Panc1 (cell line): ENCODE measurements around the gene ADSS1.

Experiments used
- POLR2AphosphoS5 ChIP-seq: IDR thresholded peaks from 2 replicates; pipeline ENCODE4 v1.6.1; 2012; ENCODE audit warnings: mild to moderate bottlenecking, low read depth, low read length, moderate library complexity
- TF ChIP-seq, protein P1 (sequence below): fragments of 450-650 bp; IDR thresholded peaks from 2 replicates; pipeline ENCODE4 v1.5.1; 2017; ENCODE audit warnings: mild to moderate bottlenecking
- TF ChIP-seq, protein P2 (sequence below), 2 experiments: IDR thresholded peaks; 2 replicates each; pipeline ENCODE4 v1.6.1; 2011 to 2012; ENCODE audit warnings: low read depth in 2 of 2, control low read depth in 1 of 2, low read length in 1 of 2, mild to moderate bottlenecking in 1 of 2, moderate library complexity in 1 of 2; ENCODE audit not compliant: insufficient read depth in 1 of 2

DNA sequence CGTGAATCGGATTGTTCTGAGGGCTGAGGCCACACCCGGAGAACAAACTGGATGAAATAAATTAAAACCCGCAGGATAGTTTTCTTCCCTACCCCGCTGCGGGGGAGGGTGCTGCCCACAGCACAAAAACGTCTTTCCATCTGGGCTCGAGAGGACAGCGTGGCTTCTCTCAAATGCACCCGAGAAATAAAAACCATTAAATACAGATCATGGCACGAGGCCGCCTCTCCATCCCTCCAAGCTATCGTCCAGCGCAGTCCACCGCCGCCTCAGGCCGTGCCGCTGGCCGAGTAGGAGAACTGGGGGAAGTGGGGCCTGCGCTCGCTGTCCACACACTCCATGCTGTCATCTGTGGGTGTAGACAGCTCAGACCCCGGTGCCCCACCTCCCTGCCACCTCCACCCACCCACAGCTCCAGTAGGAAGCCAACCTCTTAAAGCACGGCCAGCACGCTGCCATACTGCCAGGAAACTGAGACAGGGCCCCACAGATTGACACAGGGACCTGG lies 46.1 kb downstream of the ADSS1 start:
- TF ChIP-seq, protein P1, sequence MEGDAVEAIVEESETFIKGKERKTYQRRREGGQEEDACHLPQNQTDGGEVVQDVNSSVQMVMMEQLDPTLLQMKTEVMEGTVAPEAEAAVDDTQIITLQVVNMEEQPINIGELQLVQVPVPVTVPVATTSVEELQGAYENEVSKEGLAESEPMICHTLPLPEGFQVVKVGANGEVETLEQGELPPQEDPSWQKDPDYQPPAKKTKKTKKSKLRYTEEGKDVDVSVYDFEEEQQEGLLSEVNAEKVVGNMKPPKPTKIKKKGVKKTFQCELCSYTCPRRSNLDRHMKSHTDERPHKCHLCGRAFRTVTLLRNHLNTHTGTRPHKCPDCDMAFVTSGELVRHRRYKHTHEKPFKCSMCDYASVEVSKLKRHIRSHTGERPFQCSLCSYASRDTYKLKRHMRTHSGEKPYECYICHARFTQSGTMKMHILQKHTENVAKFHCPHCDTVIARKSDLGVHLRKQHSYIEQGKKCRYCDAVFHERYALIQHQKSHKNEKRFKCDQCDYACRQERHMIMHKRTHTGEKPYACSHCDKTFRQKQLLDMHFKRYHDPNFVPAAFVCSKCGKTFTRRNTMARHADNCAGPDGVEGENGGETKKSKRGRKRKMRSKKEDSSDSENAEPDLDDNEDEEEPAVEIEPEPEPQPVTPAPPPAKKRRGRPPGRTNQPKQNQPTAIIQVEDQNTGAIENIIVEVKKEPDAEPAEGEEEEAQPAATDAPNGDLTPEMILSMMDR, result no peak
- TF ChIP-seq POLR2AphosphoS5, result no peak
- TF ChIP-seq, protein P2, sequence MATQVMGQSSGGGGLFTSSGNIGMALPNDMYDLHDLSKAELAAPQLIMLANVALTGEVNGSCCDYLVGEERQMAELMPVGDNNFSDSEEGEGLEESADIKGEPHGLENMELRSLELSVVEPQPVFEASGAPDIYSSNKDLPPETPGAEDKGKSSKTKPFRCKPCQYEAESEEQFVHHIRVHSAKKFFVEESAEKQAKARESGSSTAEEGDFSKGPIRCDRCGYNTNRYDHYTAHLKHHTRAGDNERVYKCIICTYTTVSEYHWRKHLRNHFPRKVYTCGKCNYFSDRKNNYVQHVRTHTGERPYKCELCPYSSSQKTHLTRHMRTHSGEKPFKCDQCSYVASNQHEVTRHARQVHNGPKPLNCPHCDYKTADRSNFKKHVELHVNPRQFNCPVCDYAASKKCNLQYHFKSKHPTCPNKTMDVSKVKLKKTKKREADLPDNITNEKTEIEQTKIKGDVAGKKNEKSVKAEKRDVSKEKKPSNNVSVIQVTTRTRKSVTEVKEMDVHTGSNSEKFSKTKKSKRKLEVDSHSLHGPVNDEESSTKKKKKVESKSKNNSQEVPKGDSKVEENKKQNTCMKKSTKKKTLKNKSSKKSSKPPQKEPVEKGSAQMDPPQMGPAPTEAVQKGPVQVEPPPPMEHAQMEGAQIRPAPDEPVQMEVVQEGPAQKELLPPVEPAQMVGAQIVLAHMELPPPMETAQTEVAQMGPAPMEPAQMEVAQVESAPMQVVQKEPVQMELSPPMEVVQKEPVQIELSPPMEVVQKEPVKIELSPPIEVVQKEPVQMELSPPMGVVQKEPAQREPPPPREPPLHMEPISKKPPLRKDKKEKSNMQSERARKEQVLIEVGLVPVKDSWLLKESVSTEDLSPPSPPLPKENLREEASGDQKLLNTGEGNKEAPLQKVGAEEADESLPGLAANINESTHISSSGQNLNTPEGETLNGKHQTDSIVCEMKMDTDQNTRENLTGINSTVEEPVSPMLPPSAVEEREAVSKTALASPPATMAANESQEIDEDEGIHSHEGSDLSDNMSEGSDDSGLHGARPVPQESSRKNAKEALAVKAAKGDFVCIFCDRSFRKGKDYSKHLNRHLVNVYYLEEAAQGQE (IDR thresholded peaks at IDR 0.05; ENCODE audit: insufficient read depth in 1 of 2, low read depth in 2 of 2, low read length in 1 of 2), result no peak
